ENCODE measurements around the gene PKD2L2.

GRCh38 chr5:137867664-137868063 is 21.6 kb upstream of the PKD2L2 start, which contains the start of gene MYOT:
- TF ChIP-seq CTCF (IDR thresholded peaks at IDR 0.05; ENCODE audit: borderline replicate concordance, extremely low read depth, low read length, poor library complexity, severe bottlenecking) = no peak
- no peak for TF ChIP-seq EZH2 (IDR thresholded peaks at IDR 0.05; ENCODE audit: borderline replicate concordance, low read depth, low read length, severe bottlenecking)
